Sigmoid colon (tissue), 7 donors: Measurements from ENCODE around the gene ZNHIT2. TPM values are rescaled to one million over a fixed set of nuclear protein-coding genes. Genes with fewer than 3 reads are reported as not detected.

Experiments
- DNase-seq: peaks from one replicate; pipeline ENCODE4 v3.0.0-alpha.2; 2019
- H3K27ac ChIP-seq, 4 donors: fragments of 200-600 bp; sonication (generic); one replicate each; pipeline ENCODE4 v1.5.1; 2016 to 2019; ENCODE audit warnings: mild to moderate bottlenecking in 1 of 4
- H3K27me3 ChIP-seq, 3 donors: fragments of 200-600 bp; sonication (generic); one replicate each; pipeline ENCODE4 v1.5.1; 2019; ENCODE audit warnings: mild to moderate bottlenecking in 1 of 3
- H3K36me3 ChIP-seq, 4 donors: fragments of 200-600 bp; sonication (generic); one replicate each; pipeline ENCODE4 v1.5.1; 2016 to 2019
- H3K4me1 ChIP-seq, 4 donors: fragments of 200-600 bp; sonication (generic); one replicate each; pipeline ENCODE4 v1.5.1; 2017 to 2019
- H3K4me3 ChIP-seq, 4 donors: fragments of 200-600 bp; sonication (generic); one replicate each; pipeline ENCODE4 v1.5.1; 2017 to 2019; ENCODE audit warnings: mild to moderate bottlenecking in 2 of 4, moderate library complexity in 1 of 4
- H3K9me3 ChIP-seq, 4 donors: fragments of 200-600 bp in 3 of 4; sonication (generic) in 3 of 4; one replicate each; pipeline versions ENCODE4 v1.5.1 to v1.6.1; 2013 to 2019
- CTCF ChIP-seq, 4 experiments: fragments of 450-650 bp in 3 of 4; fragments of 200-600 bp in 1 of 4; IDR thresholded peaks; one replicate each; pipeline ENCODE4 v1.5.1; 2016 to 2019; ENCODE audit warnings: antibody characterized with exemption in 4 of 4, mild to moderate bottlenecking in 3 of 4, moderate library complexity in 2 of 4
- EP300 ChIP-seq, 4 donors: sonication (generic); formaldehyde crosslinking; IDR thresholded peaks; one replicate each; pipeline ENCODE4 v1.6.1; 2017; ENCODE audit warnings: antibody characterized with exemption in 4 of 4
- POLR2A ChIP-seq, 2 donors: fragments of 450-650 bp; IDR thresholded peaks; one replicate each; pipeline ENCODE4 v1.6.1; 2016; ENCODE audit warnings: antibody characterized with exemption in 2 of 2, mild to moderate bottlenecking in 2 of 2, moderate library complexity in 2 of 2
- POLR2AphosphoS5 ChIP-seq, 4 donors: sonication (generic); formaldehyde crosslinking; IDR thresholded peaks; one replicate each; pipeline ENCODE4 v1.6.1; 2017; ENCODE audit warnings: antibody characterized with exemption in 4 of 4
- WGBS, 2 donors: extraction: QIAGEN DNeasy Blood & Tissue Kit; methylation state at CpG; one replicate each; pipeline ENCODE4 v1.1.7; 2013; 5-methylcytosine and 5-hydroxymethylcytosine counted together
- intact Hi-C: fragments of 100-400 bp; cut with DNase I; formaldehyde crosslinking; loops from one replicate; pipeline ENCODE4 v1.15.1; 2023
- polyA plus RNA-seq, 3 donors: library from polyadenylated mRNA; stranded (reverse); fragments of 200-250 nt; gene quantifications; one replicate each; pipeline ENCODE4 v1.2.3, GENCODE V29; 2013
- total RNA-seq, 4 donors: library from RNA; depleted of rRNA; stranded (reverse); fragments of >200 nt; gene quantifications; one replicate each; pipeline ENCODE4 v1.1.0, GENCODE V29; 2016
- donor health status: healthy with polysubstance abuse.
- donor health status: Bipolar disorder and iron deficiency.
- donor health status: healthy.

The ZNHIT2 gene
- total and polyA plus RNA-seq, 7 donors, result 8.3 to 16.3 (median 13.6) TPM

- peaks cover 0 to 38% (median 34%) of the 10 kb centered on the region in 4 donors for H3K4me1 ChIP-seq
- no peaks in the 10 kb centered on the region for H3K27me3 ChIP-seq
- peaks cover 9 to 40% (median 16%) of the 10 kb centered on the region in 4 donors for H3K36me3 ChIP-seq
- intact Hi-C loops, result loop anchor here (2.0 to 10.0 kb wide), 4 partner anchors 13 to 505 kb away; partner anchors contain the start of genes CAPN1, CDC42BPG, MAP3K11 and PCNX3
- TF ChIP-seq CTCF (IDR thresholded peaks at IDR 0.05), result no peak
- no peak for TF ChIP-seq POLR2AphosphoS5 (IDR thresholded peaks at IDR 0.05)
- peak overlapping the region in 1 of 4 donors; percentile 81 for H3K27ac ChIP-seq
- no peak overlapping the region for H3K4me3 ChIP-seq
- DNase-seq, result no peak
- 90 to 93% methylated on average over 36 of the region's 36 CpGs for WGBS, 2 donors
- no peaks in the 10 kb centered on the region for H3K9me3 ChIP-seq
Measured at GRCh38 chr11:65109231-65110198, 8.0 kb downstream of the ZNHIT2 start.

GRCh38 chr11:65108469-65109123 is 8.9 kb downstream of the ZNHIT2 start:
- Histone ChIP-seq H3K4me1 (peaks cover 0 to 33% (median 31%) of the 10 kb centered on the region in 4 donors), H3K27me3 (no peaks in the 10 kb centered on the region), H3K27ac (no peak overlapping the region), H3K36me3 (peaks cover 9 to 40% (median 16%) of the 10 kb centered on the region in 4 donors), H3K4me3 (no peak overlapping the region), H3K9me3 (no peaks in the 10 kb centered on the region)
- WGBS, 2 donors, result 93 to 95% methylated on average over 38 of the region's 38 CpGs
- DNase-seq, result no peak
- intact Hi-C loops, result no loop called here
- TF ChIP-seq EP300 (IDR thresholded peaks at IDR 0.05) (no peak), POLR2AphosphoS5 (IDR thresholded peaks at IDR 0.05) (no peak), CTCF (IDR thresholded peaks at IDR 0.05) (no peak), POLR2A (IDR thresholded peaks at IDR 0.05) (no peak)

GRCh38 chr11:65107751-65108468 is 9.6 kb downstream of the ZNHIT2 start:
- no peak for TF ChIP-seq POLR2AphosphoS5 (IDR thresholded peaks at IDR 0.05)
- TF ChIP-seq EP300 (IDR thresholded peaks at IDR 0.05), result no peak
- TF ChIP-seq POLR2A (IDR thresholded peaks at IDR 0.05), result no peak
- TF ChIP-seq CTCF (IDR thresholded peaks at IDR 0.05), result no peak
- 94 to 96% methylated on average over 52 of the region's 52 CpGs for WGBS, 2 donors
- DNase-seq, result no peak
- H3K4me3 ChIP-seq, result no peak overlapping the region
- H3K9me3 ChIP-seq, result no peaks in the 10 kb centered on the region
- no peak overlapping the region for H3K27ac ChIP-seq
- H3K36me3 ChIP-seq, result peaks cover 9 to 40% (median 16%) of the 10 kb centered on the region in 4 donors
- no peaks in the 10 kb centered on the region for H3K27me3 ChIP-seq
- intact Hi-C loops, result no loop called here
- H3K4me1 ChIP-seq, result peaks cover 0 to 27% (median 25%) of the 10 kb centered on the region in 4 donors

GRCh38 chr11:65107078-65107477 is 10.4 kb downstream of the ZNHIT2 start:
- no peak overlapping the region for H3K27ac ChIP-seq
- DNase-seq, result no peak
- no peaks in the 10 kb centered on the region for H3K9me3 ChIP-seq
- H3K4me1 ChIP-seq, result peaks cover 0 to 18% (median 16%) of the 10 kb centered on the region in 4 donors
- H3K36me3 ChIP-seq, result peaks cover 9 to 40% (median 16%) of the 10 kb centered on the region in 4 donors
- 96% methylated on average over 15 of the region's 15 CpGs for WGBS, 2 donors
- intact Hi-C loops, result no loop called here
- H3K27me3 ChIP-seq, result no peaks in the 10 kb centered on the region
- H3K4me3 ChIP-seq, result no peak overlapping the region
- TF ChIP-seq EP300 (IDR thresholded peaks at IDR 0.05) (no peak), POLR2AphosphoS5 (IDR thresholded peaks at IDR 0.05) (no peak), CTCF (IDR thresholded peaks at IDR 0.05) (no peak), POLR2A (IDR thresholded peaks at IDR 0.05) (no peak)
